ENCODE data around the gene KCNJ15.

DNA sequence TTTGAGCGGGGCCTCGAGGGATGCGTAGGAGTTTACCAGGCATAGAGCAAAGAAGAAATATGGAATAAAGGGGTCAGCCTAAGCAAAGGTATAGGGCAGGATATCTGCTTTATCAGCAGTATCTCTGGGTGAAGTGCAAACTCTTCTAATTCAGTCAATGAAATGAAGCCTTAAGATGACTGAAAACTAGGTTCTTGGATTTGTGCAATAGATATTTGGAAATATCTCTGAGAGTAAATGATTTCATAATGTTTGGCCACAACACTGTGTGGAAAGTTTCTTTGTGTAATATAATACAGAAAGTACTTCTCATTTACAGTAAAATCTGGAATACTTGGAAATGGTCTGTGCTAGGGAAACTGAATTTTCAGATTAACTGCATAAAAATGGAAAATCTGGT, 26.1 kb downstream of the KCNJ15 start:
- TF ChIP-seq CTCF (IDR thresholded peaks at IDR 0.05 in 8 of 11, conservative IDR thresholded peaks at IDR 0.05 in 3 of 11) (no peak), POLR2AphosphoS5 (IDR thresholded peaks at IDR 0.05) (no peak)

All from spleen (tissue), 7 donors.